ENCODE results near the gene C6orf62. TPM values are rescaled to one million over a fixed set of nuclear protein-coding genes. Genes with fewer than 3 reads are reported as not detected.
"Not testable (repeated sequence)": the region's sequence is repeated elsewhere in the genome, so short reads cannot be mapped to it uniquely, and the experiment has no call there.

Gene C6orf62
- total RNA-seq, 1 donor from 2014 or later = 126 TPM

DNA sequence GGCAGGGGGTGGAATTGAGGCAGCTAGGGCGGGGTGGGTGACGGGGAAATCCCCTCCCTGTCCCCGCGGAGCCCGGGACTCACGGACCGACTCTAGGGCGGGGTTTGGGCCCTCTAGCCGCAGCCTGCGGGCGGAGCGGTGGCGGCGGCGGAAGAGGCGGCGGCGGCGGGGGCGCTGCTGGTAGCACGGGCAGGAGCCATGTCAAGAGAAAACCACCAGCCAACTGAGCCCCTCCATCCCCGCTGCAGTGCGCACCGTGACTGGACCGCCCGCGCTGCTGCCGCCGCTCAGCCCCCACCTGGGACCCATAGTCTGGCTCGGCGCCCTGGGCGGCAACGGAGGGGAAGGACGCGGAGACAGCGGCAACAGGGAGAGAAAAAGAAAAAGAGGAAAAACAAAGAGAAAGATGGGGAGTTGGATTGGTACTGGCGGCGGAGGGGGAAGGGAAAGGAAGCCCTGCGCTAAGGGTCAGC lies 1.2 kb upstream of the C6orf62 start:
- peak overlapping the region; percentile 95 for H3K4me3 ChIP-seq (ENCODE audit: low read depth, low read length)
- no peak for DNase-seq (ENCODE audit: low read depth)

GRCh38 chr6:24718449-24719124 lies 367 bp downstream of the C6orf62 start:
- no peak for TF ChIP-seq CTCF (IDR thresholded peaks at IDR 0.05; ENCODE audit: insufficient read depth, low read length, poor library complexity, severe bottlenecking)
- Histone ChIP-seq H3K4me3 (ENCODE audit: low read depth, low read length) (peak overlapping the region; percentile 95), H3K36me3 (ENCODE audit: control insufficient read depth, insufficient read depth, low read length) (no peaks in the 10 kb centered on the region), H3K27me3 (ENCODE audit: control insufficient read depth, insufficient read depth, low read length) (no peaks in the 10 kb centered on the region)
- no peak for DNase-seq (ENCODE audit: low read depth)

More for the DNA sequence above, 1.2 kb upstream of the C6orf62 start:
- Histone ChIP-seq H3K36me3 (ENCODE audit: control insufficient read depth, insufficient read depth, low read length) (no peaks in the 10 kb centered on the region), H3K27me3 (ENCODE audit: control insufficient read depth, insufficient read depth, low read length) (no peaks in the 10 kb centered on the region)
- no peak for TF ChIP-seq CTCF (IDR thresholded peaks at IDR 0.05; ENCODE audit: insufficient read depth, low read length, poor library complexity, severe bottlenecking)

- DNase-seq (ENCODE audit: low read depth); H3K27me3 ChIP-seq (ENCODE audit: control insufficient read depth, insufficient read depth, low read length); H3K4me3 ChIP-seq (ENCODE audit: low read depth, low read length); H3K36me3 ChIP-seq (ENCODE audit: control insufficient read depth, insufficient read depth, low read length): not testable (repeated sequence)
These were observed 2.3 kb downstream of the C6orf62 start for GRCh38 chr6:24716602-24717148.

DNA sequence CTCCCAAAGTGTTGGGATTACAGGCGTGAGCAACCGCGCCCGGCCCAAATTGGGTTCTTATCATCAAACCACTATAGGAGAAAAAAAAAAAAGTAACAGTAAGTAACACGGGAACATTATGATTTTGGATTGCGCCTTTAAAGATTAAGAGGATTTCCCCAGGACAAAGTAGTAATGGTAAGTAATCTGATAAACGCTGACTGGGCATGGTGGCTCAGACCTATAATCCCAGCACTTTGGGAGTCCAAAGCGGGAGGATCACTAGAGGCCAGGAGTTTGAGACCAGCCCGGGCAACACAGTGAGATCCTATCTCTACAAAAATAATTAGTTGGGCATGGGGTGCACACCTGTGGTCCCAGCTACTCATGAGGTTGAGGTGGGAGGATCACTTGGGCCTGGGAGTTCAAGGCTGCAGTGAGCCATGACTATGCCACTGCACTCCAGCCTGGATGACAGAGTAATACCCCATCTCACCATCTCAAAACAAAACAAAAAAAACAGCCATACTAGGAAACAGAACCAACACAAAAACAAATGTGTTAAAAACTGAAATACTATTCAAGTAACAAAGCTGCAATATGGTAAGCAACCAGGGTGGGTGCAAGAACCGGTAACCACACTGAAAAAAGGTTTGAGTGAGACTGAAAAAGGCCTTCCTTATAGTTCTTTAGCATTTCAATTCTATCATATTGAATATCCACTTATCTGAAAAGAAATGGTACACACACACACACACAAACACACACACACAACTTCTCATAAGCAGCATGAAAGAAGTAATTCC lies 8.2 kb downstream of the C6orf62 start:
- H3K4me3 ChIP-seq (ENCODE audit: low read depth, low read length) = no peak overlapping the region
- DNase-seq (ENCODE audit: low read depth) = no peak
- no peaks in the 10 kb centered on the region for H3K27me3 ChIP-seq (ENCODE audit: control insufficient read depth, insufficient read depth, low read length)
- no peak for TF ChIP-seq CTCF (IDR thresholded peaks at IDR 0.05; ENCODE audit: insufficient read depth, low read length, poor library complexity, severe bottlenecking)
- H3K36me3 ChIP-seq (ENCODE audit: control insufficient read depth, insufficient read depth, low read length) = peaks cover 3% of the 10 kb centered on the region

GRCh38 chr6:24709014-24709711 lies 9.8 kb downstream of the C6orf62 start:
- no peak for DNase-seq (ENCODE audit: low read depth)
- Histone ChIP-seq H3K27me3 (ENCODE audit: control insufficient read depth, insufficient read depth, low read length) (no peaks in the 10 kb centered on the region), H3K4me3 (ENCODE audit: low read depth, low read length) (no peak overlapping the region), H3K36me3 (ENCODE audit: control insufficient read depth, insufficient read depth, low read length) (peaks cover 3% of the 10 kb centered on the region)
- TF ChIP-seq CTCF (IDR thresholded peaks at IDR 0.05; ENCODE audit: insufficient read depth, low read length, poor library complexity, severe bottlenecking) = no peak

DNA sequence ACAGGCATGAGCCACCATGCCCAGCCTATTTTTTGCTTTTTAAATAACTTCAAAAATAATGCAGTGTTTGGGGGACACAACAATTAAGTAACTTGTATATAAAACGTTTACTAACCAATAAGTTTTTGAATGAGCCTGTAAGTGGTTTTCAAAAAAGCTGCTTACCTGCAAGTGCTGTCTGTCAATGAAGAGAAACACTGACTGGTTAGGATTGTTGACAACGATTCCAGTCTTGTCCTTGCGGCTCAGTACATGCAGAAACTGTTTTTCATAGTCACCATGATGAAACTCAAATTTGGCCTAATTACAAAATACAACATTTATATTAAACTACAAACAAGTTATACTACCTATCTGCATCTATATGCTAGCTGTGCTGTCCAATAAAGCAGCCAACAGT lies 10.3 kb downstream of the C6orf62 start:
- peaks cover 3% of the 10 kb centered on the region for H3K36me3 ChIP-seq (ENCODE audit: control insufficient read depth, insufficient read depth, low read length)
- no peak overlapping the region for H3K4me3 ChIP-seq (ENCODE audit: low read depth, low read length)
- no peaks in the 10 kb centered on the region for H3K27me3 ChIP-seq (ENCODE audit: control insufficient read depth, insufficient read depth, low read length)
- no peak for DNase-seq (ENCODE audit: low read depth)
- TF ChIP-seq CTCF (IDR thresholded peaks at IDR 0.05; ENCODE audit: insufficient read depth, low read length, poor library complexity, severe bottlenecking) = no peak

Measured in kidney epithelial cell (primary cell).